ENCODE measurements around the gene TRIM46. TPM values are rescaled to one million over a fixed set of nuclear protein-coding genes. Genes with fewer than 3 reads are reported as not detected.
A peak's percentile ranks its signal among the peaks of the same experiment; 100 is the strongest.

Gene TRIM46
- total RNA-seq, 1 experiment from 2014 or later: 18.4 TPM

- Histone ChIP-seq H3K27me3 (ENCODE audit: insufficient read depth, low read length) (no peaks in the 10 kb centered on the region), H3K4me2 (ENCODE audit: insufficient read depth, insufficient read length, low read length) (peak overlapping the region; percentile 97), H2BK120ac (ENCODE audit: low read depth, low read length, poor library complexity, severe bottlenecking) (no peak overlapping the region), H3K27ac (ENCODE audit: insufficient read length, low read depth, low read length) (no peak overlapping the region), H3K9ac (ENCODE audit: extremely low read depth, insufficient read length, low read length) (no peak overlapping the region), H3K79me1 (ENCODE audit: insufficient read depth, low read depth, low read length, poor library complexity, severe bottlenecking) (no peaks in the 10 kb centered on the region), H2BK5ac (ENCODE audit: insufficient read length, low read length) (no peak overlapping the region), H3K79me2 (ENCODE audit: insufficient read depth, low read length) (0 out of 2 replicates have a peak, but pooled peaks cover 3% of the 10 kb centered on the region), H2BK12ac (ENCODE audit: insufficient read length, low read depth, low read length) (no peak overlapping the region), H3K9me3 (ENCODE audit: control insufficient read depth, low read depth, low read length) (no peaks in the 10 kb centered on the region), H3K23me2 (ENCODE audit: insufficient read length, low read depth, low read length, poor library complexity, severe bottlenecking) (peaks cover 23% of the 10 kb centered on the region), H3K4ac (ENCODE audit: low read depth, low read length) (no peak overlapping the region), H3K18ac (ENCODE audit: insufficient read length, low read depth, low read length) (no peak overlapping the region), H3T11ph (ENCODE audit: low read length) (no peak overlapping the region), H3K56ac (ENCODE audit: insufficient read length, low read depth, low read length) (no peak overlapping the region), H2BK15ac (ENCODE audit: low read depth, low read length) (no peak overlapping the region), H4K91ac (ENCODE audit: insufficient read length, low read depth, low read length) (no peak overlapping the region), H4K5ac (ENCODE audit: insufficient read length, low read depth, low read length) (no peak overlapping the region), H2AFZ (ENCODE audit: low read length) (no peak overlapping the region), H2BK20ac (ENCODE audit: low read depth, low read length, poor library complexity, severe bottlenecking) (no peak overlapping the region), H3K4me1 (ENCODE audit: insufficient read depth, low read length) (no peaks in the 10 kb centered on the region), H4K8ac (replicated peaks; ENCODE audit: insufficient read length, low read depth, low read length) (no peak overlapping the region), H3K23ac (ENCODE audit: insufficient read length, low read depth, low read length) (no peak overlapping the region), H4K20me1 (ENCODE audit: control insufficient read depth, insufficient read depth, insufficient read length) (no peaks in the 10 kb centered on the region), H2AK5ac (ENCODE audit: insufficient read length, low read length) (no peak overlapping the region), H3K14ac (ENCODE audit: insufficient read depth, low read length) (no peak overlapping the region)
- Mint-ChIP-seq H3K27me3 (ENCODE audit: low read depth) (peaks cover 17% of the 10 kb centered on the region), H3K27ac (peak overlapping the region in 1 of 3 experiments; percentile 98; a peak in 1 of 7 replicates), H3K4me1 (peaks cover 22 to 23% of the 10 kb centered on the region in 2 experiments), H3K4me3 (peak overlapping the region; percentile 93), H3K9me3 (no peaks in the 10 kb centered on the region), H3K36me3 (ENCODE audit: insufficient read depth in 1 of 3, low read depth in 3 of 3) (peaks cover 16 to 20% (median 20%) of the 10 kb centered on the region in 3 experiments)
- DNase-seq: no peak
- no peak for TF ChIP-seq CTCF (conservative IDR thresholded peaks at IDR 0.05)
- WGBS (ENCODE audit: extremely low coverage, insufficient read length, low lambda C conversion rate): no CpG with 5 or more reads among the region's 6 CpGs
Observed at GRCh38 chr1:155136748-155137147, 36.9 kb upstream of the TRIM46 start.

Data from H9 (cell line).